Skeletal muscle satellite cell (primary cell): ENCODE data around the gene CHD1L.

Experiments used
- H3K27me3 ChIP-seq: 2 replicates; pipeline ENCODE4 v1.7.0; 2013; ENCODE audit warnings: low read length; ENCODE audit not compliant: control insufficient read depth, insufficient read depth
- H3K36me3 ChIP-seq: 2 replicates; pipeline ENCODE4 v1.7.0; 2013; ENCODE audit warnings: mild to moderate bottlenecking, control low read depth, low read length; ENCODE audit not compliant: insufficient read depth
- H3K4me1 ChIP-seq: 2 replicates; pipeline ENCODE4 v1.7.0; 2013; ENCODE audit warnings: low read length; ENCODE audit not compliant: control insufficient read depth, insufficient read depth
- H3K4me2 ChIP-seq: 2 replicates; pipeline ENCODE4 v1.7.0; 2013; ENCODE audit warnings: mild to moderate bottlenecking, low read length
- H3K4me3 ChIP-seq: 2 replicates; pipeline ENCODE4 v1.7.0; 2013; ENCODE audit warnings: low read length
- H3K9ac ChIP-seq: 2 replicates; pipeline ENCODE4 v1.7.0; 2013; ENCODE audit warnings: mild to moderate bottlenecking, low read depth, low read length, moderate library complexity
- H3K9me3 ChIP-seq: replicated peaks from 2 replicates; pipeline ENCODE4 v1.7.0; 2013; ENCODE audit warnings: mild to moderate bottlenecking, control low read depth, low read length

Gene CHD1L

DNA sequence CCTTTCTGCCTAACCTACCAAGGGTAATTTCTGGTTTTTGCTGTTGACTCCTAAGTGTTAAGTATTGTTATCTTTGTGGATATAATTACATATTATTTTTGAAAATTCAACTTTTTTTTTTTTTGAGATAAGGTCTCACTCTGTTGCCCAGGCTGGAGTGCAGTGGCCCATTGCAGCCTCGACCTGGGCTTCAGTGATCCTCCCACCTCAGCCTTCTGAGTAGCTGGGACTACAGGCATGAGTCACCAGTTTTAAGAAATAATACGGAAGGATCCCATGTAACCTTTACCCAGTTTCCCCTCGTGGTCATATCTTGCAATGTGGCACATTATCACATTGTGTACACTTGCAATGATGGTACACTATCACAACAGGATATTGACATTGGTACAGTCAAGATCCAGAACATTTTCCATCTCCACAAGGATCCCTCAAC, 3.1 kb downstream of the CHD1L start:
- no peaks in the 10 kb centered on the region for H3K27me3 ChIP-seq
- H3K9ac ChIP-seq, result no peak overlapping the region
- peaks cover 5% of the 10 kb centered on the region for H3K4me1 ChIP-seq
- H3K36me3 ChIP-seq, result no peaks in the 10 kb centered on the region
- no peak overlapping the region for H3K4me3 ChIP-seq
- H3K9me3 ChIP-seq, result no peaks in the 10 kb centered on the region
- no peak overlapping the region for H3K4me2 ChIP-seq

- no peaks in the 10 kb centered on the region for H3K36me3 ChIP-seq
- H3K9ac ChIP-seq, result no peak overlapping the region
- peaks cover 5% of the 10 kb centered on the region for H3K4me1 ChIP-seq
- no peak overlapping the region for H3K4me2 ChIP-seq
- H3K27me3 ChIP-seq, result no peaks in the 10 kb centered on the region
- H3K9me3 ChIP-seq, result no peaks in the 10 kb centered on the region
- H3K4me3 ChIP-seq, result no peak overlapping the region
Observed at GRCh38 chr1:147246044-147246690, 3.7 kb downstream of the CHD1L start.

- H3K36me3 ChIP-seq, result no peaks in the 10 kb centered on the region
- no peaks in the 10 kb centered on the region for H3K9me3 ChIP-seq
- no peak overlapping the region for H3K4me2 ChIP-seq
- no peaks in the 10 kb centered on the region for H3K27me3 ChIP-seq
- no peak overlapping the region for H3K9ac ChIP-seq
- H3K4me3 ChIP-seq, result no peak overlapping the region
- H3K4me1 ChIP-seq, result peaks cover 2% of the 10 kb centered on the region
Observed at GRCh38 chr1:147246910-147247655, 4.6 kb downstream of the CHD1L start.

DNA sequence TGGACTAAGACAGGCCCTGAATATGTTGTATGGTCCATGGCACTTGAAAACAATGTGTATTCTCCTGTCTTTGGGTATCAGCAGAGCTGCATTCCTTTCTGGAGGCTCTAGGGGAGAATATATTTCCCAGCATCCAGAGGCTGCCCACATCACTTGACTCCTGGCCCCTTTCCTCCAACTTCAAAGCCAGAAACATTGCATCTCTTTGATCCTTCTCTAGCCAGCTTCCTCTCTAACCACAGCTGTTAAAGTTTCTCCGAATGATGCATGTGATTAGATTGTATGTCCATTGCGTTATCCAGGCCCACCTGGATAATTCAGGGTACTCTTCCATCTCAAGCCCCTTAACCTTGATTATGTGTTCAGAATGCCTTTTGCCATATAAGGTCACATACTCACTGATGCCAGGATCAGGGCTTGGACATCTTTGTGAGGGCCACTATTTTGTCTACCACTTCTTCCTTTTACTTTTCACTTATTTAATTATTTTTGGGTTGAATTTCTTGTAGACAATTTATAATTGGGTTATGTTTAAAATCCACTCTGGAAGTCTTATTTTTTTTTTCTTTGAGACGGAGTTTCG, 5.3 kb downstream of the CHD1L start:
- Histone ChIP-seq H3K9ac (no peak overlapping the region), H3K27me3 (no peaks in the 10 kb centered on the region), H3K9me3 (no peaks in the 10 kb centered on the region), H3K4me1 (no peaks in the 10 kb centered on the region), H3K36me3 (no peaks in the 10 kb centered on the region), H3K4me3 (no peak overlapping the region), H3K4me2 (no peak overlapping the region)

DNA sequence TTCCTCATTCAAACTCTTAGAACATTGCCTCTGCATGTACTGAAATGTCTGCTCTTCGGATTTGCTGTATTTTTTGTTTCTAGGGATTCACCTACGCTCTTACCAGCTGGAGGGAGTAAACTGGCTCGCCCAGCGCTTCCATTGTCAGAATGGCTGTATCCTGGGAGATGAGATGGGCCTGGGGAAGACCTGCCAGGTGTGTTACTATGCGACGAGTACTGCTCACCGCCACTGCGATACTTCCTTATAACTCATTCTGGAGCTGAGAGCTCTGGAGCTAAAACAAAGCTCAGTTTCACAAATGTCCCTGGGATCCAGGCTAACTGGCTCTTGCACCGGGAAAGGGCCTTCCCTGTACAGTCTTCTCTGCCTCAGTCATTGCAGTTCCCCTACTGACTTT, 10.1 kb downstream of the CHD1L start:
- Histone ChIP-seq H3K9me3 (no peaks in the 10 kb centered on the region), H3K4me3 (no peak overlapping the region), H3K9ac (no peak overlapping the region), H3K4me1 (no peaks in the 10 kb centered on the region), H3K4me2 (no peak overlapping the region), H3K27me3 (no peaks in the 10 kb centered on the region), H3K36me3 (peaks cover 13% of the 10 kb centered on the region)

DNA sequence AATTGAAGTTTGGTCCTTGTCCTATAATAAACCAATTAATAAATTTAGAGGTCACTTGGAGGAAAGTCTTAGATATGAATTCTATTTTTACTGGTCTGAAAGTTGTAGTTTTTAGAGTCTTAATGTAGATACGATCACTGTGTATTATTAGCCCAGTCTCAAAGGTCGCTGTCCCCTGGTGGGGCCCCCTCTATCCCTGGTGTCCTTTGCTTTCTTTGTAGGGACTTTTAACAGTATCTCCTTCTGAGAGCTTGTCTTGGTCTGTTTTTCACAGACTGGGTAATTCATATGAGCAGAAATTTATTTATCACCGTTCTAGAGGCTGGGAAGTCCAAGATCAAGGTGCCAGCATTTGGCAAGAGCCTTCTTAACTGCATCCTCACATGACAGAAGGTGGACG, 18.5 kb downstream of the CHD1L start:
- Histone ChIP-seq H3K9ac (no peak overlapping the region), H3K36me3 (peaks cover 29% of the 10 kb centered on the region), H3K4me1 (peaks cover 12% of the 10 kb centered on the region)

GRCh38 chr1:147264158-147264768, 21.8 kb downstream of the CHD1L start:
- H3K36me3 ChIP-seq, result peaks cover 35% of the 10 kb centered on the region
- H3K4me1 ChIP-seq, result peaks cover 12% of the 10 kb centered on the region
- no peak overlapping the region for H3K9ac ChIP-seq
- no peak overlapping the region for H3K4me2 ChIP-seq
- no peaks in the 10 kb centered on the region for H3K27me3 ChIP-seq
- H3K9me3 ChIP-seq, result no peaks in the 10 kb centered on the region
- H3K4me3 ChIP-seq, result no peak overlapping the region

More for the DNA sequence above, 18.5 kb downstream of the CHD1L start:
- Histone ChIP-seq H3K9me3 (no peaks in the 10 kb centered on the region), H3K4me2 (no peak overlapping the region), H3K4me3 (no peak overlapping the region), H3K27me3 (no peaks in the 10 kb centered on the region)

DNA sequence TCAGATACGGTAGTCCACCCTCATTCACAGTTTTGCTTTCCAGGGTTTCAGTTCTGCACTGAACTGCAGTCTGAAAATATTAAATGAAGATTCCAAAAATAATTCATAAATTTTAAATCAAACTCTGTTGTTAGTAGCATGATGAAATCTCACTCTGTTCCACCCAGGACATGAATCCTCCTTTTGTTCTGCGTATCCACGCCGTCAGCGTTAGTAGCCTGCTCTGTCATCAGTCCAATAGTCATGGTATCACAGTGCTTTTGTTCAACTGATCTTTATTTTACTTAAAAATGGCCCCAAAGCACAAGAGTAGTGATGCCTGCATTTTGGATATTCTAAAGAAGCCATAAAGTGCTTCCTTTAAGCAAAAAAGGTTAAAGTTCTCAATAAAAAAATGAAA, 23.9 kb downstream of the CHD1L start:
- H3K36me3 ChIP-seq, result peaks cover 37% of the 10 kb centered on the region
- H3K4me3 ChIP-seq, result no peak overlapping the region

GRCh38 chr1:147267711-147268110, 25.2 kb downstream of the CHD1L start:
- no peaks in the 10 kb centered on the region for H3K9me3 ChIP-seq
- no peak overlapping the region for H3K4me2 ChIP-seq
- peaks cover 39% of the 10 kb centered on the region for H3K36me3 ChIP-seq
- no peak overlapping the region for H3K4me3 ChIP-seq
- H3K9ac ChIP-seq, result no peak overlapping the region
- H3K27me3 ChIP-seq, result no peaks in the 10 kb centered on the region
- peaks cover 17% of the 10 kb centered on the region for H3K4me1 ChIP-seq

More for the DNA sequence above, 23.9 kb downstream of the CHD1L start:
- peaks cover 12% of the 10 kb centered on the region for H3K4me1 ChIP-seq
- H3K4me2 ChIP-seq, result no peak overlapping the region
- no peaks in the 10 kb centered on the region for H3K9me3 ChIP-seq
- no peaks in the 10 kb centered on the region for H3K27me3 ChIP-seq
- H3K9ac ChIP-seq, result no peak overlapping the region

- peaks cover 18% of the 10 kb centered on the region for H3K4me1 ChIP-seq
- no peak overlapping the region for H3K9ac ChIP-seq
- no peak overlapping the region for H3K4me2 ChIP-seq
- no peaks in the 10 kb centered on the region for H3K9me3 ChIP-seq
- H3K4me3 ChIP-seq, result no peak overlapping the region
- H3K36me3 ChIP-seq, result peaks cover 42% of the 10 kb centered on the region
- no peaks in the 10 kb centered on the region for H3K27me3 ChIP-seq
Observed at GRCh38 chr1:147270721-147271120, 28.2 kb downstream of the CHD1L start.

DNA sequence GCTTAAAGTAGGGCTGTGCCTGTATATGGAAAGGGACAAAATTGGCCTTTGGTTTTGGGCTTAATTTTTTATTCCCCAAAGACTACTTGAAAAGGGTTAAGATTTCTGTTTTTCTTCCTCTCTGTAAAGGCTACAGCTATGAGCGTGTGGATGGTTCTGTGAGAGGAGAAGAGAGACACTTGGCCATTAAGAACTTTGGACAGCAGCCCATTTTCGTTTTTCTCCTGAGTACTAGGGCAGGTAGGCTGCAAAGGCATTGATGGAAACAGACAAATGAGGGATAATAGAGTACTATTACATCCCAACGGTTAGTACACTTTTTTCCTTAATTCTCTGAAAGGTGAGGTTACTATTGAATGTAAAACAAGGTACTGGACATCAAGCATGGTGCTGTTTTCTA, 29.6 kb downstream of the CHD1L start:
- peaks cover 50% of the 10 kb centered on the region for H3K36me3 ChIP-seq

More for the DNA sequence above, 29.6 kb downstream of the CHD1L start:
- H3K9ac ChIP-seq, result no peak overlapping the region
- no peak overlapping the region for H3K4me2 ChIP-seq
- no peak overlapping the region for H3K4me3 ChIP-seq
- peaks cover 18% of the 10 kb centered on the region for H3K4me1 ChIP-seq
- no peaks in the 10 kb centered on the region for H3K9me3 ChIP-seq
- no peaks in the 10 kb centered on the region for H3K27me3 ChIP-seq
